H1 (cell line): ENCODE data around the gene SLC22A8.

Experiments
- CEBPB ChIP-seq: IDR thresholded peaks from 2 replicates; pipeline ENCODE4 v1.6.1; 2012; ENCODE audit warnings: low read depth, low read length
- NRF1 ChIP-seq: IDR thresholded peaks from 2 replicates; pipeline ENCODE4 v1.6.1; 2011; ENCODE audit warnings: mild to moderate bottlenecking, low read depth, low read length, improper control_type of control experiment
- POLR2A ChIP-seq, 2 experiments: IDR thresholded peaks; 1 replicate in 1 of 2; 2 replicates in 1 of 2; pipeline ENCODE4 v1.6.1; 2011; ENCODE audit warnings: low read depth in 2 of 2, low read length in 2 of 2, mild to moderate bottlenecking in 2 of 2; ENCODE audit errors: control extremely low read depth in 1 of 2
- RAD21 ChIP-seq, 2 experiments: IDR thresholded peaks in 1 of 2; conservative IDR thresholded peaks in 1 of 2; 2 replicates each; pipeline ENCODE4 v1.6.1; 2011; ENCODE audit warnings: low read depth in 2 of 2, low read length in 2 of 2, improper control_type of control experiment in 1 of 2, inconsistent platforms in 1 of 2, mild to moderate bottlenecking in 1 of 2, moderate library complexity in 1 of 2
- SAP30 ChIP-seq: fragments of 300-600 bp; sonication (generic); IDR thresholded peaks from 2 replicates; pipeline ENCODE4 v1.7.1; 2012; ENCODE audit warnings: low read length, moderate library complexity, mild to moderate bottlenecking, inconsistent platforms; ENCODE audit not compliant: insufficient read depth, insufficient replicate concordance
- ZNF274 ChIP-seq: IDR thresholded peaks from 2 replicates; pipeline ENCODE4 v1.7.0; 2012; ENCODE audit warnings: low read length, borderline replicate concordance; ENCODE audit errors: extremely low read depth

DNA sequence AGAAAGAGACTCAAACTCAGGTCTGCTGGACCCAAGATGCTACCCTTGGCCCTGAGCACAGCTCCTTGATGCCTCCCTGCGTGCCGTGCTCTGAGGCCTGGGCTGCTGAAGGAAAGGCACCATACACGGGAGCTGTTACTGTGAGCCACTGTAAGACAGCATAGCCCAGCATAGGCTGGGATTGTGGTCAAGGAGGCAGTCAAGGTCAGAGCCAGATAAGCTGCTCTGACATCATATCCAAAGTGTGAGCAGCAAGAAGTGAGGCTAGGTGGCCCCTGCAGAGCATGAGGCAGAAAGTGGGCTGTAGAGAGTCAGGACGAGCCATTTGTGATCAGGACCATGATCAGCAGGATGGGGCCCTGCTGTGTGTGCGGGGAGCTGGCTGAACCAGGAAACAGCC is 7.7 kb downstream of the SLC22A8 start:
- no peak for TF ChIP-seq RAD21 (IDR thresholded peaks at IDR 0.05 in 1 of 2, conservative IDR thresholded peaks at IDR 0.05 in 1 of 2; ENCODE audit: low read depth in 2 of 2, low read length in 2 of 2)
- TF ChIP-seq CEBPB = no peak
- TF ChIP-seq POLR2A (IDR thresholded peaks at IDR 0.05; ENCODE audit: control extremely low read depth in 1 of 2, low read depth in 2 of 2, low read length in 2 of 2) = no peak
- TF ChIP-seq SAP30 = no peak
- no peak for TF ChIP-seq NRF1
- TF ChIP-seq ZNF274 = no peak
